HFF-Myc (cell line): ENCODE measurements around the gene PLEKHO2.

Source experiments
- DNase-seq: peaks from one replicate; pipeline ENCODE4 v3.0.0-alpha.2; 2011; ENCODE audit warnings: low read depth; ENCODE audit errors: extremely low read depth
- H3K4me3 ChIP-seq: replicated peaks from 2 replicates; pipeline ENCODE4 v1.5.1; 2011; ENCODE audit warnings: low read depth, mild to moderate bottlenecking, control low read depth, low read length
- TF ChIP-seq, protein P1 (sequence below): IDR thresholded peaks from 2 replicates; pipeline ENCODE4 v1.5.1; 2012; ENCODE audit warnings: mild to moderate bottlenecking, low read depth, low read length, control low read depth; ENCODE audit errors: missing control alignments

PLEKHO2 gene

DNA sequence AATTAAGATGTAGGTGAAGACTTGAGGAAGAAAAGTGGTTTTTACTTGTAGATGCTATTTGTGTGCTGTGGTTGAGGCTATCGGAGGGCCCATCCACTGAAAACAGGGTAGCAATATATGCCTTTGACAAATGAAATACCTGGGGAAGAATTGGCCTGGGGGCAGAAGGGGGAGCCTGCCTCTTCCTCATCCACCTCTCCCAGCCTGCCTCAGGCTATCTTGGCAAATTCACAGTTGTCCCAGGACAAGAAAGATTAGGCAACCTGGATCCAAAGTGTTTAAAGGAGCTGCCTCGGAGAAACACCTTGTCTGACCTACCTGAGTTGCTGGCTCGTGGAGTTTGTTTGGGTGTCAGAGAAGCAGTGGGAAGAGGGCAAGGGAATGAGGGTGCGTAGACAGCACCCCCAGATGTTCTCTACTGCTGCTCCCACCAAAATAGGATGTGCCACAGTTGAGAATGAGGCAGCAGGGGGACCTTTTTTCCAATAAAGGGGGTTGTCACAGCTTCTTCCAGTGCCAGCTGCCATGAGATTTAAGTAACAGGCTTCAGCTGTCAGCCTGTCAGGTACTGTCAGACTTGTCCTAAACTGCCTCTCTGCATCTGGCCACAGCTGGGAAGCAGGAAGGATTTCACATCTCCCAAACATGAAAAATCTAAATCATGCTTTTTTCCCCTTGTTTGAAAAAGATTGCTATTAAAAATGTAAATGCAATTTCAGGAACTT is 9.2 kb downstream of the PLEKHO2 start:
- no peak overlapping the region for H3K4me3 ChIP-seq
- TF ChIP-seq, protein P1, sequence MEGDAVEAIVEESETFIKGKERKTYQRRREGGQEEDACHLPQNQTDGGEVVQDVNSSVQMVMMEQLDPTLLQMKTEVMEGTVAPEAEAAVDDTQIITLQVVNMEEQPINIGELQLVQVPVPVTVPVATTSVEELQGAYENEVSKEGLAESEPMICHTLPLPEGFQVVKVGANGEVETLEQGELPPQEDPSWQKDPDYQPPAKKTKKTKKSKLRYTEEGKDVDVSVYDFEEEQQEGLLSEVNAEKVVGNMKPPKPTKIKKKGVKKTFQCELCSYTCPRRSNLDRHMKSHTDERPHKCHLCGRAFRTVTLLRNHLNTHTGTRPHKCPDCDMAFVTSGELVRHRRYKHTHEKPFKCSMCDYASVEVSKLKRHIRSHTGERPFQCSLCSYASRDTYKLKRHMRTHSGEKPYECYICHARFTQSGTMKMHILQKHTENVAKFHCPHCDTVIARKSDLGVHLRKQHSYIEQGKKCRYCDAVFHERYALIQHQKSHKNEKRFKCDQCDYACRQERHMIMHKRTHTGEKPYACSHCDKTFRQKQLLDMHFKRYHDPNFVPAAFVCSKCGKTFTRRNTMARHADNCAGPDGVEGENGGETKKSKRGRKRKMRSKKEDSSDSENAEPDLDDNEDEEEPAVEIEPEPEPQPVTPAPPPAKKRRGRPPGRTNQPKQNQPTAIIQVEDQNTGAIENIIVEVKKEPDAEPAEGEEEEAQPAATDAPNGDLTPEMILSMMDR: no peak
- no peak for DNase-seq

DNA sequence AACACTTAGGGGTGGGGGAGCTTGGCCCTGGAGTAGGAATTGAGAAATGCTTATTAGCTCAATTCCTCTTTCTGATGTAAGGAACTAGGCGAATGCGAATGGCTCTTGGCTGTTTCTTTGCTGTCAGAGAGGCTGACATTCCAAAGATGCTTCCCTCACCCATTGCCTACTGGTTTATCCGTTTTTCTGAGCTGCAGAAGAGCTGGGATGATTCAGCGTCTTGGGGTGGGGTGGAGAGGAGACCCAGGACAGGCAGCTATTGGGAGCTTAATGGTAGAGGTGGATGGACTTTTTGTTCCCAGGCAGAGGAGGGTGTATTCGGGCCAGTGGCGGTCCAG is 9.8 kb downstream of the PLEKHO2 start:
- DNase-seq: no peak
- TF ChIP-seq, protein P1: no peak
- H3K4me3 ChIP-seq: no peak overlapping the region

DNA sequence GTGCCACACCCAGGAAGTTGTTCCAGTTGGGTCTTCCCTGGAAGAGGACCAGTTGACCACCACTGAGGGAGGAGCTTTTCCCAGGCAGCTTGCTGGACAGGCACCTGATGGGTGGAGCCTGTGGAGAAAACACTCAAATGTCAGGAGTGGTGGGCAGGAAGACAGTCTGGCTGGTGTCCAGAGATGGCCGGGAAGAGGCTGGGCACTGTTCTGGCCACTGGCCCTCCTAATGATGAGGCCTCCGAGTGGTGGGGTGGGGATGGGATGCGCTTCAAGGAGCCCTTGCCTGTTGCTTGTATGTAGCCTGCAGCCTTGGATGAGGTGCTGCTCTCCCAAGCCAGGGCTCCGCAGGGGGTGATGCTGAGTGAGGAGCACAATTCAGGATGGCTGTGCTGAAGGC is 12.3 kb downstream of the PLEKHO2 start:
- no peak for DNase-seq
- TF ChIP-seq, protein P1: no peak
- H3K4me3 ChIP-seq: no peak overlapping the region

GRCh38 chr15:64854526-64854925 is 12.8 kb downstream of the PLEKHO2 start:
- TF ChIP-seq, protein P1: no peak
- DNase-seq: no peak

DNA sequence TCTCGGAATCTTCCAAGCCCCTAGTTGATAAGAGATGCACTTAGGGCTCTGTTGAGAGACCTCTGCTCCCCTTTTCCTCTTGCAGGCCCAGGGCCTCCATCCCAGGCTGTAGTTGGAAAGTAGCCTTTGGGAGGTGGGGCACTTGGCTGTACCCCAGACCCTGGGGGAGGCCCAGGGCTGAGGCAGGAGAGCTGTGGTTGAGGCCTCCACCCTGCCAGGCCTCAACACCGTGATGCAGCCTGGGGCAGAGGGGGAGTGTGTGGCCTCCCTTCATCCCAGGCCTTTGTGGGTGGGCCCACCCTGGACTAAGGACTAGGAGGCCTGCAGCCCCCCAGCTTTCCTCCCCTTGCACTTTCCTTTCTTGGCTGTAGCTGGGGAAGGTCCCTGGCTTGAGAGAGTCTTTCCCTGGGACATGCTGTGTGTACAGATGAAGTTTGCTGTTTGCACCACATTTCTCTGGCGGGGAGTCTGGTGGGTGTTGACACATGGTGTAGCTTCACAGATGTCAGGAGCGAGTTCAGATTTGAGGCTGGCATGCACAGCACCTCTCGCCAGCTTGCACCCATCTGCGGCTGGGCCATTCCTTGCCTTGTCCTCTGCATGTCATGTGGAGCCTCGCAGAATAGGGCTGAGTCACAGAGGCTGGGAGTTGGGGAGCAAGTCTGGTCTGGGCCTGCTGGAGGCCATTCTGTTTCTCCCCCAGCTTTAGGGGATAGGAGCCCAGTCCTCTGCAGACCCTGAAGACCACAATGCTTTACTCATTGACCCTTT is 13.7 kb downstream of the PLEKHO2 start:
- TF ChIP-seq, protein P1: no peak
- DNase-seq: peak; percentile 47
- no peak overlapping the region for H3K4me3 ChIP-seq

More at GRCh38 chr15:64854526-64854925, 12.8 kb downstream of the PLEKHO2 start:
- H3K4me3 ChIP-seq: no peak overlapping the region

- no peak for DNase-seq
- no peak overlapping the region for H3K4me3 ChIP-seq
- TF ChIP-seq, protein P1: no peak
These were observed 14.9 kb downstream of the PLEKHO2 start for GRCh38 chr15:64856429-64857145.
